Activated CD8-positive, alpha-beta memory T cell treated with anti-CD3 and anti-CD28 coated beads, Interleukin-2, amount 50 U/mL, for 1 hour (primary cell): ENCODE results near the gene NSG1.

Experiments used
- DNase-seq: peaks from one replicate; pipeline ENCODE4 v3.0.0-alpha.2; 2020; ENCODE audit errors: extremely low read depth

NSG1 gene

GRCh38 chr4:4374388-4375098 is 12.4 kb upstream of the NSG1 start:
- no peak for DNase-seq

- DNase-seq: no peak
Observed at GRCh38 chr4:4376074-4376473, 10.8 kb upstream of the NSG1 start.

GRCh38 chr4:4377191-4377590 is 9.7 kb upstream of the NSG1 start:
- no peak for DNase-seq

- DNase-seq: no peak
Observed at GRCh38 chr4:4377732-4378460, 9.0 kb upstream of the NSG1 start.

GRCh38 chr4:4379540-4380087 is 7.3 kb upstream of the NSG1 start:
- no peak for DNase-seq

- no peak for DNase-seq
Observed at GRCh38 chr4:4383085-4383484, 3.8 kb upstream of the NSG1 start.

- no peak for DNase-seq
Observed at GRCh38 chr4:4384837-4385236, 2.1 kb upstream of the NSG1 start.

- no peak for DNase-seq
Observed at GRCh38 chr4:4385729-4386295, 1.1 kb upstream of the NSG1 start.

- no peak for DNase-seq
Observed at GRCh38 chr4:4386296-4386735, 586 bp upstream of the NSG1 start.

GRCh38 chr4:4387531-4388310 is 819 bp downstream of the NSG1 start:
- no peak for DNase-seq

- DNase-seq: no peak
Observed at GRCh38 chr4:4388311-4388790, 1.4 kb downstream of the NSG1 start.

GRCh38 chr4:4388836-4389575 is 2.1 kb downstream of the NSG1 start:
- DNase-seq: no peak

GRCh38 chr4:4390046-4390445 is 3.1 kb downstream of the NSG1 start:
- no peak for DNase-seq

- DNase-seq: no peak
Observed at GRCh38 chr4:4390515-4391240, 3.8 kb downstream of the NSG1 start.

- DNase-seq: no peak
Observed at GRCh38 chr4:4391866-4392265, 5.0 kb downstream of the NSG1 start.

GRCh38 chr4:4392501-4393183 is 5.7 kb downstream of the NSG1 start:
- DNase-seq: no peak

GRCh38 chr4:4394644-4395043 is 7.7 kb downstream of the NSG1 start:
- DNase-seq: no peak

- no peak for DNase-seq
Observed at GRCh38 chr4:4395371-4395770, 8.5 kb downstream of the NSG1 start.

GRCh38 chr4:4395849-4396627 is 9.1 kb downstream of the NSG1 start:
- no peak for DNase-seq
